ENCODE measurements around the gene RPS6KA2. TPM values are rescaled to one million over a fixed set of nuclear protein-coding genes. Genes with fewer than 3 reads are reported as not detected.

Gene RPS6KA2
- total RNA-seq, 1 experiment from 2014 or later: 4.1 TPM

Small RNAs within 50 kb of the gene (microRNA-seq; reads per million reads assigned to microRNA genes)
- gene MIR1913 (ENCODE audit: unreplicated experiment): not detected

Other genes with a start within 250 kb of the RPS6KA2 start
- 7.0 TPM for gene MPC1, start 244.3 kb downstream of the RPS6KA2 start, total RNA-seq (2021; ENCODE audit: unreplicated experiment)
- 0.13 TPM for gene RAMACL, start 40.6 kb downstream of the RPS6KA2 start, total RNA-seq (2021; ENCODE audit: unreplicated experiment)

Measured in Panc1 (cell line).